Cardiac septum (tissue), 1 donor: ENCODE results near the gene MVB12B. TPM values are rescaled to one million over a fixed set of nuclear protein-coding genes. Genes with fewer than 3 reads are reported as not detected.
"Not testable (repeated sequence)": the region's sequence is repeated elsewhere in the genome, so short reads cannot be mapped to it uniquely, and the experiment has no call there.

Experiments used
- DNase-seq: peaks from one replicate; pipeline ENCODE4 v3.0.0-alpha.2; 2020; ENCODE audit warnings: low spot score
- intact Hi-C: fragments of 100-400 bp; cut with DNase I; formaldehyde crosslinking; loops from one replicate; pipeline ENCODE4 v1.14.0; 2022
- long read RNA-seq: library from polyadenylated mRNA; unstranded; transcript quantifications from one replicate; pipeline ENCODE4 v2.0.0, GENCODE V29; 2021
- total RNA-seq: library from RNA; stranded (reverse); fragmentation: NEBNext Ultra II Directional; extraction: Animal tissue kit (Norgen Biotek cat#: 25700); gene quantifications from one replicate; pipeline ENCODE4 v1.2.1, GENCODE V29; 2021
- donor health status: DM: no; HTN: no; CAD: no.

Gene MVB12B, protein sequence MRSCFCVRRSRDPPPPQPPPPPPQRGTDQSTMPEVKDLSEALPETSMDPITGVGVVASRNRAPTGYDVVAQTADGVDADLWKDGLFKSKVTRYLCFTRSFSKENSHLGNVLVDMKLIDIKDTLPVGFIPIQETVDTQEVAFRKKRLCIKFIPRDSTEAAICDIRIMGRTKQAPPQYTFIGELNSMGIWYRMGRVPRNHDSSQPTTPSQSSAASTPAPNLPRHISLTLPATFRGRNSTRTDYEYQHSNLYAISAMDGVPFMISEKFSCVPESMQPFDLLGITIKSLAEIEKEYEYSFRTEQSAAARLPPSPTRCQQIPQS
- 7.2 TPM for total RNA-seq
- long read RNA-seq, full-length matches to known transcripts, result 2 of 18 reads
- long read RNA-seq, partial matches to known transcripts, result 10 of 18 reads
- long read RNA-seq, other reads (novel, unspliced or antisense), result 6 of 18 reads

GRCh38 chr9:126326228-126327005 is at the start of gene MVB12B:
MVB12B (plus strand) TSS chr9:126326829; CDS start chr9:126326930, 101 bp downstream.
- DNase-seq, result no peak
- intact Hi-C loops, result no loop called here

DNA sequence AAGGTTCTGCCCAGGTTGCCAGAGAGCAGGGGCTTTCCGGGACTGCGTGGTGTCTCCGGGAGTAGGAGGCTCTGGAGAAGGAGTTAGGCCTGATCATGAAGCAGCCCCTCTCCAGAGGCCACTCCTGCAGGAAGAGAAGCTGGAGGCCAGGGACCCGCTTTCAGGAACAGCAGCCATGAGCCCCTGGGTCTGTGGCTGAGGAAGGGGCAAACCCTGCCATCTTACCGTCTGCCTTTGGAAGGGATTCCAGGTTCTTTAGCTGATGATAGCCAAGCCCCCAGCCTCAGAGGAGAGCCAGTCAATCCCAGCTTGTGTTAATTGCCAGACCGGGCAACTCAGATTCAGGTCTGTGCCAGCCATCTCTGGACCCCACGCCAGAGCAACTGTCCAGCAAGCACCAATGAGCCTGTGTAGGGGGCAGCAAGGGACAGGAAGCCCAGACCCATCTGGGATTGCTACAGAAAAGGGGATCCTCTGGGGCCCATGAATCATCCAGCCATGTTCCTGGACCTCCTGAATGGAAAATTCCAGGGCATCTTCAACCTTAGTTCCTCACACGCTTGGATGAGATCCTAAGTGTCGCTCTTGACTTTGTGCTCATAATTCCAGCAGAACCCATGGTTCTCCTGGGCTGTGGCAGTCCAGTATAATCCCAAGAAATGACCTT is 42.7 kb upstream of the MVB12B start:
- DNase-seq, result no peak
- intact Hi-C loops, result no loop called here

- DNase-seq, intact Hi-C loops: not testable (repeated sequence)
Measured at GRCh38 chr9:126285652-126286051, 41.0 kb upstream of the MVB12B start.

DNA sequence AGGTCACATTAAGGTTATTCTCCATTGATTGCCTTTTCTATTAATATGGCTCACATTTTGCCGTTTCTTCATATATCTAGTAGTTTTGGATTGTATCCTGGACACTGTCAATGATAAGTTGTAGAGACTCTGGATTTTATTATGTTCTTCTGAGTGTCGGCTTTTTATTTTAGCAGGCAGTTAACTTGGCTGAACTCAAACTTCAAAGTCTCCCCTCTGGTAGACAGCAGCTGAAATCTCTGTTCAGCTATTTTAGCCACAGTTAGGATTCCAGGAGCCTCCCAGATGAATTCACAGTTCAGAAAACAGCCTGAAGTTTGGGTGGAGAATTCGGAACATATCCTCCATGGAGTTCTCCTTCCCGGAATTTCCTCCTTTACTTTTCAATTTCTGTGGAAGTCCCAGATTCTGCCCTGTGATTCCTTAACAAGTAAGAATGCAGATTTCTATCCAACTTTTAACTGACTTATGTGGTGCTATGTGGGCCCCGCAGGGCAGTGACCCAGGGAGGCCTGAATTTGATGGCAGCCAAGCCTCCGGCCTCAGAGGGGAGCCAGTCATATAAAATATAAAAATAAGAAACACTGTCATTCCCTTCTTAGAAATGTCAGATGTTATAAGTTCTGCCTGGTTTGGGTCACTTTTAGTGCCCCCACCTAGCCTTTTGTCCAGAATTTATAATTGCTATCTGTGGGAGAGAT is 39.3 kb upstream of the MVB12B start:
- intact Hi-C loops, result no loop called here

DNA sequence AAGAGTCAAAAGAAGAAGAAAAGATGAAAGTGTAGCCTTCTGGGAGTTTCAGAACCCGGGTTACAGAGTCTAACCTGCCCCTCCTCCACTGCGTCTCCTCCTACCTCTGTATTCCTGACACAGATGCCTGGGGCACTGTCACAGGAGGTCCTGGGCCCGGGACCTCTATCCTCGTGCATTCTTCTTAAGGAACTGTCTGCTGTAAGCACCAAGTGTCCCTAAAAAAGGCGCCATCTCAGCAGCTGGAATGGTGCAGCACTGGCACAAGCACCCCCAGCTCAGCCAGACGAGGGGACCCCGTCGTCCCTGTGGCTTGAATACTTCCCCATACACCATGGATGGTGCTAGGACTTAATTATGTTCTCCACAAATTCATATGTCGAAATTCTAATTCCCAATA is 35.8 kb upstream of the MVB12B start:
- no peak for DNase-seq

More for the DNA sequence above, 39.3 kb upstream of the MVB12B start:
- DNase-seq, result no peak

DNA sequence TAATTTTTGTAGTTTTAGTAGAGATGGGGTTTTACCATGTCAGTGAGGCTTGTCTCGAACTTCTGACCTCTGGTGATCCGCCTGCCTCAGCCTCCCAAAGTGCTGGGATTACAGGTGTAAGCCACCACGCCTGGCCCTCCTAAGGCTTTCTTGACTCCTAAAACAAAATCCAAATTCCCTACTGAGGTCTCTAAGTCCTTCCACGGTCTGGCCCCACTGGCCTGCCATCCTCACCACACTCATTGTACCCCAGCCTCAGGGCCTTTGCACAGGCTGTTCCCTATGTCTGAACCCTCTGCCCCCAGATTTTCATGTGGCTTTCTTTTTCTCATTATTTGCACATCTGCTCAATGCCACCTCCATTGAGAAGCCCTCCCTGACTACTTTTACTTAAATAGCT is 34.7 kb upstream of the MVB12B start:
- intact Hi-C loops, result no loop called here
- DNase-seq, result no peak

More for the DNA sequence above, 35.8 kb upstream of the MVB12B start:
- intact Hi-C loops, result no loop called here

GRCh38 chr9:126292736-126293521 is 33.7 kb upstream of the MVB12B start:
- no peak for DNase-seq
- intact Hi-C loops, result no loop called here

- intact Hi-C loops, result no loop called here
- no peak for DNase-seq
Measured at GRCh38 chr9:126293522-126293889, 33.1 kb upstream of the MVB12B start.

- intact Hi-C loops, result no loop called here
Measured at GRCh38 chr9:126294331-126295081, 32.1 kb upstream of the MVB12B start.

GRCh38 chr9:126295082-126295477 is 31.5 kb upstream of the MVB12B start:
- intact Hi-C loops, result no loop called here

More at GRCh38 chr9:126294331-126295081, 32.1 kb upstream of the MVB12B start:
- no peak for DNase-seq

DNA sequence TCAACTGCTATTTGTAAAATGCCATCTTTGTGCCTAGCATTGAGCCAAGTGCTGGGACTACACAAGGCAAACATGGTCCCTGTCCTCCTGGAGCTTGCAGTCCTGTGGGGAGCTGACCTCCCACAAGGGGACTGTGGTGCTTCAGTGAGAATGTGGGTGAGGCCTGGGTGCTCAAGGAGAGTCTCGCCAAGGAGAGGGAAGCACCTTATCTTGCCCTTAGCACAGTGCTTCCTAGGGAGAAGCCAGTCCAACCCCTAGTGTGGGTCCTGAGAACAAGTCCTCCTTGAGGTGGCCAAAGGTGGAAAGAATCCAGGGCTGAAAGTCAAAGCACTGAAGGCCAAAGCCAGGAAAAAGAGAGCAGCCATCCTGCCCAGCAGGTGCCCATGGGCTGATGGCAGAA is 31.1 kb upstream of the MVB12B start:
- intact Hi-C loops, result no loop called here
- DNase-seq, result no peak

More at GRCh38 chr9:126295082-126295477, 31.5 kb upstream of the MVB12B start:
- no peak for DNase-seq

GRCh38 chr9:126295936-126296600 is 30.6 kb upstream of the MVB12B start:
- intact Hi-C loops, result no loop called here

DNA sequence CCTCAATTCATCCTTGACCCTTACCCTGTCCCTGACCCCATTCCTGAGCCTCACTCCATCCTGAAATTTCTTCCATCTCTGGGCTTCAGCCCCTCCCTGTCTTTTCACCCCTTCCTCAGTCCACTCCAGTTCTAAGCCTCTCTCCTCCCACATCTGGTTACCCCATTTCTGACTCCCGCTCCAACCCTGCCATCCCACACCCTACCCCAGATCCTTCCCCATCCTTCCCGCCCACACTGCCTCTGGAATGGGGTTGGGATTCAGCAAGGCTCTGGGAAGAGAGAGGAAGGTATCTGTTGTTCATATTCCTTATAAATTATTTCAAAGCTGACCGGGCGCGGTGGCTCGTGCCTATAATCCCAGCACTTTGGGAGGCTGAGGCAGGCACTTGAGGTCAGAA is 29.9 kb upstream of the MVB12B start:
- no peak for DNase-seq
- intact Hi-C loops, result no loop called here

More at GRCh38 chr9:126295936-126296600, 30.6 kb upstream of the MVB12B start:
- no peak for DNase-seq

DNA sequence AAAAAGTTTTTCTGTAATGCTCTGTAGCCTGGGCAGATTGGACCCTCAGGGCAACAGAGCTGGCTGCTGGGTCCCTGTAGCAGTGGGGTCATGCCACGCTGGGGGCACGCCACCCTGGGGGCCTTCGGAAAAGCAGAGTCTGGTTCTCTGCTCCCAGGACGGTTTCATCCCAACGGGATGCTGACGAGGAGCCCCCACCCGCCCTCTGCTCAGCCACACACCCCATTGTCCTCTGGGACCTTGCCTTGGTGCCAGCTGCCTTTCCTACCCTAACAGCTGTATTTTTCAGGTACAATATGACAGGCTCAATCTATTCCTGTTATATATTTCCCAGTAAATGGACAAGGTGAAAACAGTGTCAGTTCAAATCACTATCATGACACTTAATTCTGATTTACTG is 29.0 kb upstream of the MVB12B start:
- no peak for DNase-seq
- intact Hi-C loops, result no loop called here

- intact Hi-C loops, result no loop called here
- DNase-seq, result no peak
Measured at GRCh38 chr9:126298063-126298801, 28.4 kb upstream of the MVB12B start.

GRCh38 chr9:126299706-126300276 is 26.8 kb upstream of the MVB12B start:
- DNase-seq, result no peak
- intact Hi-C loops, result no loop called here

DNA sequence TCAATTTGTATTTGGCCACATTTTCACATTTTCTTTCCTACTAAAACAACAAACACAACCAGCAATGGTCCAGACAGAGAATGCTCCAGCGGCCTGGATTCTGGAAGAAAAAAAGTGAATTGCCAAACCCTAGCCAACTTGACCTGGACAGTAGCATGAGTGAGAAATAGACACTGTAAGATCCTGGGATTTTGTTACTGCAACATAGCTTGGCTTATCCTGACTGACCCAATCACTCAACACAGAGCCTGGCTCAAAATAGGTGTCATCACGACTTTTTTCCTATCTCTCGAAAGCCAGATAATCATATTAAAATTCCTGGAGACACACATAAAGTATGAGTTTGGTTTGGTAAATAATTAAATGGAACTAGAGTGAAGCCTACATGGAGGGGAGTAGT is 25.4 kb upstream of the MVB12B start:
- no peak for DNase-seq
- intact Hi-C loops, result no loop called here
